Thymus (tissue), 11 donors: ENCODE data around the gene TBRG1. TPM values are rescaled to one million over a fixed set of nuclear protein-coding genes. Genes with fewer than 3 reads are reported as not detected.

ENCODE experiments used
- DNase-seq, 9 donors: peaks; one replicate each; pipeline ENCODE4 v3.0.0-alpha.2; 2013; ENCODE audit warnings: low spot score in 9 of 9, low read depth in 6 of 9, missing footprints in 1 of 9
- H3K27ac ChIP-seq, 2 donors: one replicate each; pipeline ENCODE4 v1.5.1; 2013; ENCODE audit warnings: control low read depth in 1 of 2, low read depth in 1 of 2, low read length in 1 of 2, mild to moderate bottlenecking in 1 of 2, moderate library complexity in 1 of 2
- H3K27me3 ChIP-seq, 2 donors: one replicate each; pipeline ENCODE4 v1.5.1; 2013; ENCODE audit warnings: low read length in 1 of 2; ENCODE audit not compliant: control insufficient read depth in 2 of 2, insufficient read depth in 1 of 2
- H3K36me3 ChIP-seq, 2 donors: one replicate each; pipeline ENCODE4 v1.5.1; 2013; ENCODE audit warnings: low read length in 1 of 2, mild to moderate bottlenecking in 1 of 2, moderate library complexity in 1 of 2; ENCODE audit not compliant: control insufficient read depth in 2 of 2, insufficient read depth in 2 of 2
- H3K4me1 ChIP-seq, 2 donors: one replicate each; pipeline ENCODE4 v1.5.1; 2013; ENCODE audit warnings: low read length in 2 of 2; ENCODE audit not compliant: control insufficient read depth in 2 of 2, insufficient read depth in 2 of 2
- H3K4me3 ChIP-seq, 2 donors: one replicate each; pipeline ENCODE4 v1.5.1; 2013; ENCODE audit warnings: low read length in 2 of 2, control low read depth in 1 of 2, mild to moderate bottlenecking in 1 of 2
- H3K9me3 ChIP-seq, 2 donors: one replicate each; pipeline ENCODE4 v1.5.1; 2013; ENCODE audit warnings: low read length in 1 of 2, mild to moderate bottlenecking in 1 of 2; ENCODE audit not compliant: control insufficient read depth in 2 of 2, insufficient read depth in 1 of 2
- WGBS: extraction: QIAGEN DNeasy Blood & Tissue Kit; methylation state at CpG from one replicate; pipeline ENCODE4 v1.1.7; 2013; 5-methylcytosine and 5-hydroxymethylcytosine counted together
- polyA plus RNA-seq: library from polyadenylated mRNA; stranded (reverse); fragments of 200-250 nt; gene quantifications from one replicate; pipeline ENCODE4 v1.2.3, GENCODE V29; 2013
- total RNA-seq: library from RNA; stranded (reverse); fragments of 120-200 nt; gene quantifications from one replicate; pipeline ENCODE4 v1.2.4, GENCODE V29; 2013
- donor health status: healthy.

Gene TBRG1
- total and polyA plus RNA-seq, 2 donors: 15.6 to 49.1 TPM

- no peak overlapping the region for H3K4me3 ChIP-seq
- DNase-seq: no peak
- H3K36me3 ChIP-seq: no peaks in the 10 kb centered on the region
- 94% methylated on average over 5 of the region's 5 CpGs for WGBS
- no peaks in the 10 kb centered on the region for H3K9me3 ChIP-seq
- H3K27me3 ChIP-seq: no peaks in the 10 kb centered on the region
- no peak overlapping the region for H3K27ac ChIP-seq
- peaks cover 5 to 6% of the 10 kb centered on the region in 2 donors for H3K4me1 ChIP-seq
Observed at GRCh38 chr11:124678416-124678815, 55.8 kb downstream of the TBRG1 start.

- DNase-seq: no peak
- H3K36me3 ChIP-seq: no peaks in the 10 kb centered on the region
- H3K4me3 ChIP-seq: no peak overlapping the region
- no peak overlapping the region for H3K27ac ChIP-seq
- no peaks in the 10 kb centered on the region for H3K4me1 ChIP-seq
- 99% methylated on average over 2 of the region's 2 CpGs for WGBS
- H3K27me3 ChIP-seq: no peaks in the 10 kb centered on the region
- H3K9me3 ChIP-seq: peaks cover 0 to 7% of the 10 kb centered on the region in 2 donors
Observed at GRCh38 chr11:124681421-124681820, 58.8 kb downstream of the TBRG1 start.

- H3K36me3 ChIP-seq: no peaks in the 10 kb centered on the region
- 100% methylated on average over 1 of the region's 1 CpG for WGBS
- DNase-seq: no peak
Observed at GRCh38 chr11:124682443-124682842, 59.8 kb downstream of the TBRG1 start.

More at GRCh38 chr11:124682443-124682842, 59.8 kb downstream of the TBRG1 start:
- Histone ChIP-seq H3K27me3 (no peaks in the 10 kb centered on the region), H3K4me1 (no peaks in the 10 kb centered on the region), H3K9me3 (peaks cover 0 to 7% of the 10 kb centered on the region in 2 donors), H3K27ac (no peak overlapping the region), H3K4me3 (no peak overlapping the region)

Other genes starting within 250 kb of the TBRG1 start
- gene OR8B2, start 238.4 kb upstream of the TBRG1 start, total RNA-seq: not detected
- 0.11 TPM for gene OR8B2, start 238.4 kb upstream of the TBRG1 start, polyA plus RNA-seq
- not detected for gene OR8B3, start 223.8 kb upstream of the TBRG1 start, total RNA-seq
- gene OR8B3, start 223.8 kb upstream of the TBRG1 start, polyA plus RNA-seq: not detected
- not detected for gene OR8B4, start 198.0 kb upstream of the TBRG1 start, total RNA-seq
- not detected for gene OR8B4, start 198.0 kb upstream of the TBRG1 start, polyA plus RNA-seq
- not detected for gene OR8B8, start 177.2 kb upstream of the TBRG1 start, total RNA-seq
- under 0.01 TPM for gene OR8B8, start 177.2 kb upstream of the TBRG1 start, polyA plus RNA-seq
- gene OR8B12, start 79.2 kb upstream of the TBRG1 start, total RNA-seq: not detected
- gene OR8B12, start 79.2 kb upstream of the TBRG1 start, polyA plus RNA-seq: not detected
- gene OR8A1, start 52.9 kb upstream of the TBRG1 start, total RNA-seq: not detected
- gene OR8A1, start 52.9 kb upstream of the TBRG1 start, polyA plus RNA-seq: under 0.01 TPM
- not detected for gene PANX3, start 11.4 kb upstream of the TBRG1 start, total RNA-seq
- 0.02 TPM for gene PANX3, start 11.4 kb upstream of the TBRG1 start, polyA plus RNA-seq
- gene SIAE, start 50.9 kb downstream of the TBRG1 start, total RNA-seq: 4.6 TPM
- gene SIAE, start 50.9 kb downstream of the TBRG1 start, polyA plus RNA-seq: 13.4 TPM
- 11.3 TPM for gene SPA17, start 51.0 kb downstream of the TBRG1 start, total RNA-seq
- gene SPA17, start 51.0 kb downstream of the TBRG1 start, polyA plus RNA-seq: 11.4 TPM
- gene NRGN, start 117.1 kb downstream of the TBRG1 start, total RNA-seq: 0.52 TPM
- 4.5 TPM for gene NRGN, start 117.1 kb downstream of the TBRG1 start, polyA plus RNA-seq
- 0.14 TPM for gene VSIG2, start 129.4 kb downstream of the TBRG1 start, total RNA-seq
- 0.80 TPM for gene VSIG2, start 129.4 kb downstream of the TBRG1 start, polyA plus RNA-seq
- 3.6 TPM for gene ESAM, start 139.4 kb downstream of the TBRG1 start, total RNA-seq
- 21.7 TPM for gene ESAM, start 139.4 kb downstream of the TBRG1 start, polyA plus RNA-seq
- 7.7 TPM for gene MSANTD2, start 177.5 kb downstream of the TBRG1 start, total RNA-seq
- gene MSANTD2, start 177.5 kb downstream of the TBRG1 start, polyA plus RNA-seq: 22.2 TPM
- gene ROBO3, start 242.6 kb downstream of the TBRG1 start, total RNA-seq: 4.5 TPM
- 11.2 TPM for gene ROBO3, start 242.6 kb downstream of the TBRG1 start, polyA plus RNA-seq